ENCODE measurements around the gene SYNRG.

DNA sequence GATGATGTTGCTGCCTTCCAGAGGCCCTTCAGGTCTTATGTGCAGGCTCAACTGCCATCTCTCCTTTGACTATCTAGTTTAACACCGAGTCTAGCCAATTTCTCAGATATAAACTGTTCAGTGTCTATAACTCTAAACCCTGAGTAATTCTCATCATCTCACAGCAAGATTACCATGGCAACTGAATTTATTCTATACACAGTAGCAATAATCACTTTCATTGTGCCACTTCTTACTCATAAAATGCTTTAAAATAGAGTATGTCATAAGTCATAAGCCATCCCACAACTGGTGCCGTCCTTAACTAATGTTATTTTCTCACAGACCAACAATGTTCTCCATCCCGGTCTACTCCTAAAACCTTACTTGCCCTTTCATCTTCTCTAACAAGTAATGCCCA, 45.0 kb downstream of the SYNRG start:
- TF ChIP-seq, protein P1, sequence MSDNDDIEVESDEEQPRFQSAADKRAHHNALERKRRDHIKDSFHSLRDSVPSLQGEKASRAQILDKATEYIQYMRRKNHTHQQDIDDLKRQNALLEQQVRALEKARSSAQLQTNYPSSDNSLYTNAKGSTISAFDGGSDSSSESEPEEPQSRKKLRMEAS (IDR thresholded peaks at IDR 0.05; ENCODE audit: insufficient read depth, insufficient read length): no peak
- TF ChIP-seq MYC (IDR thresholded peaks at IDR 0.05; ENCODE audit: low read depth, low read length): no peak
- no peak for TF ChIP-seq POLR2AphosphoS5 (IDR thresholded peaks at IDR 0.05; ENCODE audit: insufficient read depth, low read depth, low read length)
- no peak for TF ChIP-seq JUN (IDR thresholded peaks at IDR 0.05; ENCODE audit: borderline replicate concordance, insufficient read depth, insufficient read length, low read depth)
- TF ChIP-seq, protein P2, sequence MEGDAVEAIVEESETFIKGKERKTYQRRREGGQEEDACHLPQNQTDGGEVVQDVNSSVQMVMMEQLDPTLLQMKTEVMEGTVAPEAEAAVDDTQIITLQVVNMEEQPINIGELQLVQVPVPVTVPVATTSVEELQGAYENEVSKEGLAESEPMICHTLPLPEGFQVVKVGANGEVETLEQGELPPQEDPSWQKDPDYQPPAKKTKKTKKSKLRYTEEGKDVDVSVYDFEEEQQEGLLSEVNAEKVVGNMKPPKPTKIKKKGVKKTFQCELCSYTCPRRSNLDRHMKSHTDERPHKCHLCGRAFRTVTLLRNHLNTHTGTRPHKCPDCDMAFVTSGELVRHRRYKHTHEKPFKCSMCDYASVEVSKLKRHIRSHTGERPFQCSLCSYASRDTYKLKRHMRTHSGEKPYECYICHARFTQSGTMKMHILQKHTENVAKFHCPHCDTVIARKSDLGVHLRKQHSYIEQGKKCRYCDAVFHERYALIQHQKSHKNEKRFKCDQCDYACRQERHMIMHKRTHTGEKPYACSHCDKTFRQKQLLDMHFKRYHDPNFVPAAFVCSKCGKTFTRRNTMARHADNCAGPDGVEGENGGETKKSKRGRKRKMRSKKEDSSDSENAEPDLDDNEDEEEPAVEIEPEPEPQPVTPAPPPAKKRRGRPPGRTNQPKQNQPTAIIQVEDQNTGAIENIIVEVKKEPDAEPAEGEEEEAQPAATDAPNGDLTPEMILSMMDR (IDR thresholded peaks at IDR 0.05; ENCODE audit: extremely low read depth in 1 of 2, insufficient read depth in 1 of 2, low read depth in 1 of 2, low read length in 2 of 2): no peak
- no peak for TF ChIP-seq EZH2 (IDR thresholded peaks at IDR 0.05; ENCODE audit: borderline replicate concordance, low read depth, low read length, severe bottlenecking)
- TF ChIP-seq POLR2A (IDR thresholded peaks at IDR 0.05; ENCODE audit: low read depth, low read length): no peak
- no peak for TF ChIP-seq GATA2 (IDR thresholded peaks at IDR 0.05; ENCODE audit: insufficient read depth, insufficient read length, low read depth, low read length)
- TF ChIP-seq FOS (IDR thresholded peaks at IDR 0.05; ENCODE audit: borderline replicate concordance, insufficient read depth, low read length): no peak

Measured in endothelial cell of umbilical vein (primary cell).